Activated CD4-positive, alpha-beta T cell treated with anti-CD3 and anti-CD28 coated beads, Interleukin-2, amount 50 U/mL, for 16 hours (primary cell): ENCODE results near the gene LRP1B.
"Not testable (repeated sequence)": the region's sequence is repeated elsewhere in the genome, so short reads cannot be mapped to it uniquely, and the experiment has no call there.

Source experiments
- DNase-seq: peaks from one replicate; pipeline ENCODE4 v3.0.0-alpha.2; 2020

The LRP1B gene

DNA sequence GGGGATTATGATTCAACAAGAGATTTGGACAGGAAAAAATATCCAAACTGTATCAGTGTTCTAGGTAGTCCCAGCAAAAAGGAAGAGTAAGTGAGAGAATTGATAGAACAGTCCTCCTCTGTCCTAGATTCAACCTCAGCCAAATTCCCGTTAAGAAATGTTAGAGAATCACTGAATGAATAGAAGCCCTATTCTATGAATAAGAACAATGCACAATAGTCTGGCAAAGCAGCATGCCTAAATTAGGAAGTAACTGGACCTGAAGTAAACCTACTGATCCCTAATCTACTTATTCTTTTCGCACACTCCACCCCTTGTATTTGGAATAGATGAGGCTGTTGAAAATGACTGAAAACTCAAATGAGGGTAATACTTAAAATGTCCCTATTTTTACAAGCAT lies 1665.5 kb downstream of the LRP1B start:
- DNase-seq = no peak

DNA sequence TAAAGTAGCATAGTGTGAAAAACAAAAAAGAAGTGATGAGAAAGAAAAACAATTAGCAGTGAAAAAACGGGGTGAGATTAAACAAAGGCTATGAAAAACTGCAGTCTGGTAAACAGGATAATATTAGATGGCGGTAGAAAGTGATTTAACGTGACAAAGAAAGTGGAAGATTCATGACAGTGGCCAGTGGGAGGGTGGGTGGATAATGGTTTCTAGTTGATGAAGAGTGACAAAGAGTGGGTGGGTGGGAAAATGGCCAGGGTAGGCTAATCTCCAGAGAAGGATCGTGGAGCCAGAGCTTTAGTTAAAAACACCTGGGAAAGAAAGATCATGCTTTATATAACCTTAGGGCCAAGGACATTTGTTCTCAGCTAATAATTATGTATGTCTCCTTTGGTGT lies 1667.8 kb downstream of the LRP1B start:
- DNase-seq = no peak

DNA sequence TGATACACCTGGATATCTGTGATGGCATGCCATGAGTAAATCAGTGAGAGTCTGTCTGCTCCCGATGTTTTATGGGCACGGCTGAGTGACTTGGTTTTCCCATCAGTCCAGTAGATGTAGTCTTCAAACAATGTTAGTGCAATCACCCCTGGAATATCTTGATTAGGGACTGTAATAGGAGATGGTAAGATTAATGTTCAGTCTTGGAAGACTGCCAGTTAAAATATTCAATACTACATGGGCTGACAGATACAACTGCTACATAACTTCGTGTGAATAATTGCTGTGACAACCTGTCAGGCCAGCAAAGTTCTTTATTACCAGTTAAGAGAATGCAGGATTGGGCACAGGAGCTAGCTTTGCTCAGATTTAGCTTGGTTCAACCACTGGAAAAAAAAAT lies 1673.3 kb downstream of the LRP1B start:
- DNase-seq = no peak

DNA sequence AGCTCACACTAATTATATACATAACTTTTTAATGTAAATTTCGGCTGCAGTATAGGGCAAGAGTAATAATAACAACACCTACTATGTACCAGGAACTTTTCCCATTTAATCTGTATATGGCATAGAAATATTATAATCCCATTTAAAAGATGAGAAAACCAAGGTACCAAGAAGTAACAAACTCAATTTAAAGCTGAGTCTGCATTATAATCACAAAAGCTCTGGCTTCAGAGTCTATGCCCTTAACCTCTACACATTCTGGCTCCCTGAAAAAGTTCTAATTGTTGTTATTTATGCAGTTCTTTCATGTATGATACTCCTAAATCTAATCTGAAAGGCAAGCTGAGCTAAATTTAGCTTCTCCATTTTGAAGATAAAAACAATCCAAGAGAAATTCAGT lies 1675.5 kb downstream of the LRP1B start:
- DNase-seq = no peak

DNA sequence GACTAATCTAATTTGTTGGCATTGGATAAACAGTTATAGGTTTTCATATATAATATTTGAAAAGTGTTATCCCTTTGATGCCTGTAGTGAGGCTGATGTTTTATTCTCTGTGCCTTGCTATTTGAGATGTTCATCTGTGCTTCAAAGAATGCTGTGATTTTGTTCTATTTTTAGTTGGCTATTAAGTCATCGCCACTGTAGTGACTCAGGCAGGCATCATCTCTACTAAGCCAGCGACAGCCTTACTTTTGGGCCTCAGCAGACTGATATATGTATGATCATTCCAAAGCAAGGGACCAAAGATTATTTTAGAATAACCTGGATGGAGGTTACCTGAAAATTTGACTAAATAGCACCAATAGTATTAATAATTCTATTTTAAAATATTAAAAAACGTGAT lies 1676.1 kb downstream of the LRP1B start:
- no peak for DNase-seq

DNA sequence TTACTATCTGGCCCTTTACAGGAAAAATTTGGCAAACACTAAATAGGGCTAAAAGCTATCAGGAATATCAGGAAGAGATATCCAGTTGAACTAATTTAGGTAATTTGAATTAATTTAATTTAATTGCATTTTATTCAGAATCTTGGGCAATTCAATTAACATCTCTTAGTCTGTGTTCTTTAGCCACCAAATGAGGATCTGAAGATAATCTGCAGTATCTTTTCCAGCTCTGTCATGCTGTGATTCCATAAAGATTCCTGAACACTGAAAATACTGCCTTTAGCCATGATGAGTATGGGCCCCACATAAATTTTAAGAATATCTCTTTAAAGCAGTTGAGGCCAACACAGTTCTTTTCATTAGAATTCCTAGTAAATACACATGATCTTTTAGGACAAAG lies 1679.5 kb downstream of the LRP1B start:
- DNase-seq = no peak

DNA sequence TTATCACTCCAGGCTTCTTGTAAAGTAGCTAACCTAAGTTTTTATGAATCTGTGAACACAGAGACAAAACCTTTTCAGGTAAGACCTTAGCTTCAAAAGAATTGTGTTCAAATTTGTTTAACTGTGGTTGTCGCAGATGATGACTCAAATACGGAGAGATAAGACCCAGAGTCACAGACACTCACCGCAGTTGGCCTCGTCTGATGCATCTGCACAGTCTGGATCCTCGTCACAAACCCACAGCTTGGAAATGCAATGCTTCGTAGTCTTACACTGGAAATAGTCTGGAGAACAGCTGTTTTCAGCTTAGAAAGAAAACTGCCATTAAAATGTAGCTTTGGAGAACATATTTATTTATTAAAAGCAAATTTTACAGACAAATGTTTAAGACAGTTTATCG lies 1688.5 kb downstream of the LRP1B start:
- no peak for DNase-seq

DNA sequence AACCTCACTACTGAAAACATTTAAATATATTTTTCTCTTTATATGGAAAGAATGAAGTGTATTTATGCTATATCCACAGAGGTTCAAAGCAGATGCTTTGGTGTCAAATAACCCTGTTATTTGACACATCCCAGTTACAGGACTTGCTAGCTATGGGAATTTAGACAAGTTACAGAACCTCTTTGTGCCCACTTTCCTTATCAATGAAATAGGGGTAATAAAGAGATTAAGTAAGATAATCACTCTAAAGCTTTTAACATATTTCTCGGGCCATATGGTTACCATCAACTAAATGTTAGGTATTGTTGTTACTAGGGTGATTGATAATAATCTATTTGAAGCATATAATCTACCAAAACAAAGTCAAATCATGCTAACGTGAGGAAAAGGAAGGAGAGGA lies 1690.0 kb downstream of the LRP1B start:
- no peak for DNase-seq

DNA sequence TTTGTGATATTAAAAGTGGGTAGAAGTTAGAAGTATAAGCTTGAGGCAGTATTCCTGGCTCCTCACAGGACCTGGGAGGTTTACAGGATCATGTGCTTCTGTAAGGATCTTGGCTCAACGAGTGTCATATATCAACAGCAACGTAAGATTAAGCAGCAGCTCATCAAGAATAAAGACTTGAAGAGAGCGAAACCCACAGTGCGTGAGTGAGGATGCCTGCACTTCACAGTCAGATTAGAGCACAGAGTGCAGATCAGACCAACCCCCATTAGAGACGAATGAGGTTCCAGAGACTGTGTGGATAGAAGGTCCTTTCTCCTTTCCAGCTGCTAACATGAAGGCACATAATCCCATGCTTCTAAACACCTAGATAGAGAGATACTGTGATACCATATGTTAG lies 1693.9 kb downstream of the LRP1B start:
- DNase-seq = no peak

DNA sequence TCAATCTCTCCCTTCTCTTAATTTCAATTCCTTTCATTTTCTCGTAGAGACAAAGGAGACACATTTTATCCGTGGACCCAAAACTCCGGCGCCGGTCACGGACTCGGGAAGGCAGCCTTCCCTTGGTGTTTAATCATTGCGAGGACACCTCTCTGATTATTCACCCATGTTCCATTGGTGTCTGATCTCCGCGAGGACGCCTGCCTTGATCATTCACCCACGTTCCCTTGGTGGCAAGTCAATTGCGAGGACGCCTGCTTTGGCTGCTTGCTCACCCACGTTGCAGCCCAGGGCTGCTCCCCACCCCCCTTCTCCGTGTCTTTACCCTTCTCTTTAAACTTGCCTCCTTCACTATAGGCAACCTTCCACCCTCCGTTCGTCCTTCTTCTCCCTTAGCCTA lies 1703.8 kb downstream of the LRP1B start:
- not testable (repeated sequence) for DNase-seq

DNA sequence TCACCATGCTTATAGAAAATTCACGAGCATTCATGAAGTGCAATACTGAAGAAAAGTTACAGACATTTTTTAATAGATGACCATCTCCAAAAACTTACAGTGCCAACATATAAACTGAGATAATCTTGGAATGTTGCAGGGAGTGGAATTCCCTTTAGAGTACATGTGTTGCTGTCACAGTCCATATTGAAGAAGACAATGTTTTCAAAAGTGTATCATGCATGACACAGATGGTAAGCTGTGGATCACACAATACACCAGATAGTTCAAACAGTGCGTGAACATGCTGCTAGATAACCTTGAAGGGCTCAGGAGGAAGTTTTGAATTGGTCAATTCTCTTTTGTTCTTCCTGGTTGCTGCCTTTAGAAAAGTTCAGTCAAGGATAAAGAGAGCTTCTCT lies 1706.3 kb downstream of the LRP1B start:
- no peak for DNase-seq

DNA sequence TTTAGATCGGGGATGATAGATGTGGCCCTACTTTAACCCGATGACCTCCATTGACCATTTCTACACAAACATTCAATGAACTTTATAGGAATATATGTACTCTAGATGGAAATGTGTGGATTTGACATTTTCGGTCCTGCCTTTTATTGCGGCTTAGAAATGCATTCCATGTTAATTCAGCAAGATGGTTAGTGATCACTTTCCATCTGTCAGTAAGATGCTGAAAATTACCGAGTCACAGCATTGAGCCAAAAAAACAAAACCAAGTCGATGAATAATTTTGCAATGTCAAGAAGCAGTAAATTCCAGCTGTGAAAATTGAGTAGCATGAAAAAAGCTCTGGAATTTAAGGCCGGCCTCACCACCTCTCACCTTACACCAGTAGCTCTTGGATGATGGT lies 1708.1 kb downstream of the LRP1B start:
- no peak for DNase-seq

DNA sequence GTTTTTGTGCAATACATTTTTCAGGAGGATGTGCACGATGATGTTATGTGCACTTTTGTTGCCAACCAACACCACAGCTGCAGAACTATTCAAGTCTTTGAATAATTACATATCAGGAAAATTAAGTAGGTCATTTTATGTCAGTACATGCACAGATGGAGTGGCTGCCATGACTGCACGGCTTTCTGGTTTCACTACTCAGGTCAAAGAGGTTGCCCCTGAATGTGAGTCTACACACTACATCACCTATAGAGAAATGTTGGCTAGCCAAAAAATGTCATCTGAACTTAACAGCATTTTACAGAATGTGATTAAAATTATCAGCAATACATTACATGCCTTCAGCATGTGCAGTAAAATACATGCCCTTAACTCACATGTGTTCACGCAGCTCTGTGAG lies 1713.3 kb downstream of the LRP1B start:
- no peak for DNase-seq

DNA sequence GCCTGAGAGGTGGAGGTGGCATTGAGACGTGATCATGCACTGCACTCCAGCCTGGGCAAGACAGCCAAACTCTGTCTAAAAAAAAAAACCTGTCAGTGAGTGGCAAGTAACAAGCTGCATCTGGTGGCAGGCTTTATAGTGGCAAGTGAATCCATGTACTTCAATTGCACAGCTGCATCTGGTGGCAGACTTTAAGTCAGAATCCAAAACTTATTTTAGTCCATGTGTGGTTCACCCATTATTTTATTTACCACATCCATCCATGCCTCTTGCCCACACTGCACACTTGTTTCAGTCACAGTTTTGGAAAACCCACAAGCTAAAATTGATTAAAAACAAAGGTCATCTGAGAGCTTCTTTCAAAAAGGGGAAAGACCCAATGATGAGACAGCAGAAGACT lies 1714.2 kb downstream of the LRP1B start:
- DNase-seq = no peak

DNA sequence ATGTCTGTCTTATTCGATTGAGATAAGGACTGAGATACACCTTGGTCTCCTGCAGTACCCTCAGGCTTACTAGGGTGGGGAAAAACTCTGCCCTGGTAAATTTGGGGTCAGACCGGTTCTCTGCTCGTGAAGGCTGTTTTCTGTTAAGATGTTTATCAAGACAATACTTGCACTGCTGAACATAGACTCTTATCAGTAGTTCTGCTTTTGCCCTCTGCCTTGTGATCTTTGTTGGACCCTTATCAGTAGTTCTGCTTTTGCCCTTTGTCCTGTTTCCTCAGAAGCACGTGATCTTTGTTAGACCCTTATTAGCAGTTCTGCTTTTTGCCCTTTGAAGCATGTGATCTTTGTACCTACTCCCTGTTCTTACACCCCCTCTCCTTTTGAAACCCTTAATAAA lies 1715.8 kb downstream of the LRP1B start:
- DNase-seq = not testable (repeated sequence)

DNA sequence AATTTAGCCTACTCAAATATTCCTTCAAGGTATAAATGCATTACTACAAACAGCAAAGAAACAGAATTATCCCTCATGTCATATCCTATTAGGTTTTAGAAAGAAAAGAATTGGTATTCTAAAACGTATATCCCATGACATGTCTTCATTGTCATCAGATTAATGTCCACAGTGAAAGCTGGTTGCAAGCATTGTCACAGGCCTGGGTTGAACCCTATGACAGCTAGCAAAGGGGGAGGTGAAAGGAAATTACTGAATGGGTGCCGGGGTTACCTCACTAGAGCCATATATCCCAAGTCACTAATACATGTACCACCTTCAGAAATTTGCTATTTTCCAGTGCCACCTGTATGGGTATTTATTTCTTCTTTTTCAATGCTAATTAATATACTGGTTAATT lies 1720.1 kb downstream of the LRP1B start:
- no peak for DNase-seq

DNA sequence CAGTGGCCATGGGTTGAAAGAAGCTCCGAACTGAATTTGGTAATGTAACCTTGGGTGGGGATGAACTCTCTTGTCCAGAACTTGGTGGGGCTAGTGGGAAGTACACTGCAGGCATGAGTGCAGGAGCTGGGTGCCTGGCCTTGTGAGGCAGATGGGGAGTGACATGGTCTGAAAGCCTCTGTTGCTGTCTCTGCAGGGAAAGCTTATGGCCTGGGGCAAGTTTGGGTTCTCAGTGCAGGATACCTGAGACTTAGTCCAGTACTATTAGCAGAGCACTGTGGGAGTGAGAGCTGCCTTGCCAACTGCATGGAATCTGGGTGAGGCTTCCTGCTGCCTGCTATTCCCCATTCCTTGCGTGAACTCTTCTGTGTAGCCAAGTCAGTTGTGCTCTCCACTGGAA lies 1729.8 kb downstream of the LRP1B start:
- no peak for DNase-seq

DNA sequence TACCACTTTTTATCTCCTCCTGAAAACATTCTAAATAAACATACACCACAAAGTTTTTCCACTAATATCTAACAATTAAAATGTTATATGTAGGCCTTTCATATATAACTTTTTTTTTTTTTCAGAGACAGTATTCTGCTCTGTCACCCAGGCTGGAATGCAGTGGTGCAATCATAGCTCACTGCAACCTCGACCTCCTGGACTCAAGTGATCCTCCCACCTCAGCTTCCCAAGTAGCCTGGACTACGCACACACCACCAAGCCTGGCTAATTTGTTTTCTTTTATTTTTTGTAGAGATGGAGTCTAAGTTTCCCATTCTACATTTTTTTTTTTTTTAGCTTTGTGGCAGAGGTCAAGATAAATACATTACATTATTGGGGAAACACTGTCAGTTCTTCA lies 1738.0 kb downstream of the LRP1B start:
- DNase-seq = no peak

DNA sequence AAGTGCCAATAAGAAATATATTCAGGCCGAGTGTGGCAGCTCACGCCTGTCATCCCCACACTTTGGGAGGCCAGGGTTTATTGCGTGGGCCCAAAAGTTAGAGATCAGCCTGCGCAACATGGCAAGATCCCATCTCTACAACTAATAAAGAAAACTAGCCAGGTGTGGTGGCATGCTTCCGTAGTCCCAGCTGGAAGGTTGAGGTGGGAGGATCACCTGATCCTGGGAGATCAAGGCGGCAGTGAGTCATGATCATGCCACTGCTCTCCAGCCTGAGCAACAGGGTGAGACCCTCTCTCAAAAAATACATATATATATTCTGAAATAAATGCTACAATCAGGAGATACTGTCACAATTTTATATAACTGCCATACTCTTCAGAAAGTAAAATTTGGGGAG lies 1745.9 kb downstream of the LRP1B start:
- no peak for DNase-seq

DNA sequence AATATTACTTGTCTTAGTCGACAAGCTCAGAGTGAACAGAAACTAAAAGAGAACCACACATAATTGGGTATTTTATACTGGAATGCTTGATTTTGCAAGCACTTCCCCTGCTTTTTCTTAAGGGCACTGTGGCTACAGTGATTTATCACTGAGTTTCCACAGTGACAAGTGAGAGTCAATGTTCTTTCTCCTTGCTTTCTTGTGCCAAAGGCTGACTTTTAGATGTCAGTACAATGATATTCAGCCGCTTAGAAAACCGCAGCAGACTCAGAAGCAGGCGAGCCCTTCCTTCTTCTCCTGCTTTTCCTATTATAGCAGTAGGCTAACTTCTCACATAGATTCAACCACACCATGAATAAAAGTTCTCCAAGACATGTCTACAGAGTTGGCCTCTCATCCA lies 1747.0 kb downstream of the LRP1B start:
- no peak for DNase-seq

DNA sequence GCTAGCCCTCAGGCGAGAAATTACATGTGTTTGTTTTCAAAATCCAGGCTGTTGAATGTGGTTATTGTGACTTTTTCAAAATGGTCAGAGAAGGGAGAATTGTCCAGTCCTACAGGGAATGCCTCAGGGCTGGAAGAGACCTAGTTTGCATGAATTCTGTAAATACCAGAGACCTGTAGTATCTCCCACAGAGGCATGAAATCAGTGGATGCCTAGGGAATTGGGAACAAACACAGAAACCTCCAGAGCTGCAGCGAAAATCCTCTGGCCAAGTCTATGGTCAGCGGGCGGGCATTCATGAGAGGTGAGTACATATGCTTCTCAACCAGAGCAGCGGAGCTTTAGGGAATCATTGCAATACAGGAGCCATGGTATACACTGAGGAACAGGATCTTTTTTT lies 1754.1 kb downstream of the LRP1B start:
- no peak for DNase-seq

DNA sequence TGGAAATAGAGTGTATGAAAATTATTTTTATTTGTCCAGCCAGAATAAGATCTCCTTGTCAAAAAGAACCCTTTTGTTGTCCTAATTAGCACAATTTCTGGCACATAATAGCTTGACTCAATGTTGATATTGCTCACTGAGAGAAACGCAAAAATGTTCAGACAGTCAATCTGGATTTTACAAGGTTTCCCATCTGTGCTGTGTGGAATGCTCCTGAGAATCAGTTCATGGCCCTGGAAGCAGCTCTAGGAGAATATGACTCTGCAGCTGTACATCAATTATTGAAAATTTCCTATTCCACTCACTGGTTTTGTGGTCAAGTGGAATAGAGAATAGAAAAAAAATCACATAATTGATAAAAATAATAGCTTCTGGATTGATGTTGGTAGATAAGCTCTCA lies 1767.7 kb downstream of the LRP1B start:
- no peak for DNase-seq

DNA sequence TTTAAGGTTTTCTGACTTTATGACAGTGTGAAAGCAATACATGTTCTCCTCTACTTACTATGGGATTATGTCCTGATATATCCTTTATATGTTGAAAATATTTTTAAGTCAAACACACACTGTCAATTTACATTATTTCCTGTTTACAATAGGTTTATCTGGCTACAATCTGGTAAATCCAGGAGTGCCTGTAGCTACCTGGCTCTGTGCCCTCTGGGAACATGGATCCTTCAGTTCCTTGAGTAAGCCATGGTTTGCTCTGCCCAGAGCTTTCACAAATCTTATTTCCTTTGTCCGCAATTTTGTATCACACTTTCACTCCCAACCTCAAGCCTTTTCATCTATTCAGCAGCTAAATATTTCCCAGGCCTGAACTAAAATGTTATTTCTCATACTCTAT lies 1768.5 kb downstream of the LRP1B start:
- DNase-seq = no peak

DNA sequence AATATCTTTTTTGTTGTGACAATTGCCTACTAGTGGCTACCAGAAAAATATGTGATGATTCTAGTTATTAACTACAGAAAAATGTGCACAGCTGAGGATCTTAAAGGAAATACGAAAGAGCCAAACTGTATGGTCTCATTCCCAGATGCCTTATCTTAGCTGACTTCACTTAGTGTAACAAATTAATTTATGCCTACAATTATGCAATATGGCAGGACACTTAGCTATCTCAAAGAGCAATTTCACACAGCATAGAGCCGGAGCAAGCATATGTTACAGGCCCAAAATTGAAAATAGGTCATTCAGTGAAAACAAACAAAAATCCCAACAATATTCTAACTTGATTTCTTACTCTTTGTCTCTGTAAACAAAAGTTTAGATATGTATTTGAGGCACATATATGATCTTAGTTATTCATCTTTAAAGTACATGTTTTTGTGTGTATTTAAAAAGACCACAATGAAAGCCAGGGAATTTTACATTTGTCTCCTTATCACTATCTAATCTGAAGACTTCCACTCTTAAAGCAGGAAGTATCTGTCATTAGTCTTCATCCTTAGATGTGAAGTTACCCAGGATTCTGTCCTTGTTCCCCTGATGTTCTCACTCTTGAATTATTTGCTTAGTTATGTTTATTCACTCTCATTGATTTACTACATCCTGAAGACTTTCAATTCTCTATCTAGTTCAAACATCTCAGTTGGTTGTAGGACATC lies 1771.6 kb downstream of the LRP1B start:
- no peak for DNase-seq

DNA sequence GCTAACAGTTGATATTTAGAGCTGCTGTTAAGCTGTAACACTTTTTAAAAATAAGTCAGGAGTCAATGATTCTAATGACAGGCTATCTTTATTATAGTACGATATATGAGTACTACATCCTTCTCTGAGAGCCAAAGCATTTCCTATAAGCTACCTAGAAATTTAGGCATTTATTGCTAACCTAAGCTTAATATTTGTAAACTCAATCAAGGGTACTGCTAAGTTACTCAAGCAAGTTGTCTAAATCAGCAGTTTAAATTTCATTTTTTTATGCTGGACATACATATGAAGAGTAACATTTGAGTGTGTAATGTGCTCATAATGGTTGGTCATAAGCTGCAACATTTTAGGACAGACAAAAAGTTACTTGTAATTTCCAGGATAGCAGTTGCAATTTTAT lies 1774.1 kb downstream of the LRP1B start:
- no peak for DNase-seq
